Measurements from ENCODE around the gene FUT8.

Gene FUT8

DNA sequence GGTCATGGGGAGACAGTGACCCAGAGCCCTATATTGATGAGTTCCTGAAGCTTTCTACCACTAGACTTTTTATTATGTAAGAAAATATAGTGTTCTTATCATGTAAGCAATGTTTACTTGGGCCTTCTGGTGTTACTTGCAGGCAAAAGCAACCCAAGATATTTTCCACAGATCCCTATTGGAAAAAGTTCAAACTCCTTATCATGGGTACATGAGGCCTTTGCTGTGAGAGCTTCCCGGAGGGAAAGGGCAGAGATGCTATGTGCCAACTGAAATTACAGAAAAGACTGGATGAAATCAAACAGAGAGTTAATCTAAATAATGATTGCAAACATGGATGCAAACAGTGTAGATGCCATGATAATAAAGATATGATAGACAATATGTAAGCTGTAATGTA is 361.5 kb downstream of the FUT8 start:
- DNase-seq (ENCODE audit: low read depth in 2 of 2) = no peak

DNA sequence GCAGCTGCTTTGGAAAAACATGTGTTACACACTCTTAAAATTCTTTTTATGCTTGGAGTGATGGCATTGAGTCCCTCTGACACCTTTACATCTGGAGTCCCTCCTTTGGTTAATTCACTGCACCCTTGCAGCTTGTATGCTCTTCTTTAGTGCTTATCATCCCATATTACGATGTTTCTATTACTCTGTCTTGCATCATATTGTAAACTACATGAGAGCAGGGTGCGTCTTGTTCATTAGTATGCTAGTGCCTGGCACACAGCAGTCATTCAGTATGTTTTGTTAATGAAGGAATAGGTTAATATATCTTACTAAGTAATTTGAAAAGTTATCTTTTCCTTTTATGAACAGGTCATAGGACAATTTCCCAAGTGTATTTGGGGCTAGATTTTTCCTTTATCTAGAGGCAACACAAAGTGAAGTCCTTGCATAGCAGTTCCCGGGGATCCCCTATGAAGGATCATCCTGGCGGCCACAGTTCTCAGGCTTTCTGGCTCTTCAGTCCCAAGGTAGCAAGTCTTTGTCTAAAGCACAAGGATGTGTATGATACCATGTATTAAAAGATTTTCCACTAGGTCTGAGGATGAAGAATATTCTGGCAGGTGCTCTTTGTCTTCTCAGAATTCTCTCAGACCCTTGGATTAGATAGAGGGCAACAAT is 363.8 kb downstream of the FUT8 start:
- DNase-seq (ENCODE audit: low read depth in 2 of 2) = no peak

GRCh38 chr14:65780566-65780965 is 368.0 kb downstream of the FUT8 start:
- no peak for DNase-seq (ENCODE audit: low read depth in 2 of 2)

DNA sequence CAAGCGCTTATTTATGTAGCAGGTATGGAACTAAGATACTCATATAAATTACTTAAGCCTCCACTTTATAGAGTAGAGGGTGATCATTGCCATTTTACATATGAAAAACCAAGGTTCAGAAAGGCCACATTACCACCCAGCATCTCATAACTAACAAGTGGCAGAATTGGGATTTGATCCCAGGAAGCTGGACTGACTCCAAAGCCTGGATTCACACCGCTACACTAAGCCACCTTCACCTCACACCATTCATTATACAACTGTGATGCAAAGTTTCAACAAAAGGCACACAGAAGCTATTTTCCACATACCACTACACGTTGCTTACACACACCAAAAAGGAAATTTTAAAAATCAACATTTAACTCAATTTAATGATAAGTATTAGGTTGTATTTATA is 370.6 kb downstream of the FUT8 start:
- no peak for DNase-seq (ENCODE audit: low read depth in 2 of 2)

- no peak for DNase-seq (ENCODE audit: low read depth in 2 of 2)
Measured at GRCh38 chr14:65783576-65783975, 371.0 kb downstream of the FUT8 start.

- DNase-seq (ENCODE audit: low read depth in 2 of 2) = no peak
Measured at GRCh38 chr14:65784574-65784973, 372.0 kb downstream of the FUT8 start.

DNA sequence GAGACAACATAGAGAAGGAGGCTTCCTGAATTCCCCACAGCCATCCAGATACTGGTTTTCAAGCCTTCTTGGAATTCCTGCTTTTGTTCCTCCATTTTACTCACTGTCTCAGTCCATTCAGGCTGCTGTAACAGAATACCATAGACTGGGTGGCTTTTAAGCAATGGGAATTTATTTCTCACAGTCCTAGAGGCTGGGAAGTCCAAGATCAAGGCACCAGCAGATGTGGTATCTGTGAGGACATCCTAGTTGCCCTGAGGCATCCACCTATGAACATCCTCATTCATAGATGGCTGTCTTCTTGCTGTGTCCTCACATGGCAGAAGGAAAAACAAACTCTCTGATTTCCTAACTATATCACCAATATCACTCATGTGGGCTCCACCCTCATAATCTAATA is 374.9 kb downstream of the FUT8 start:
- DNase-seq (ENCODE audit: low read depth in 2 of 2) = no peak

GRCh38 chr14:65788876-65789275 is 376.3 kb downstream of the FUT8 start:
- no peak for DNase-seq (ENCODE audit: low read depth in 2 of 2)

- no peak for DNase-seq (ENCODE audit: low read depth in 2 of 2)
Measured at GRCh38 chr14:65789363-65789762, 376.8 kb downstream of the FUT8 start.

GRCh38 chr14:65790172-65790815 is 377.8 kb downstream of the FUT8 start:
- DNase-seq (ENCODE audit: low read depth in 2 of 2) = no peak

GRCh38 chr14:65791191-65791981 is 378.9 kb downstream of the FUT8 start:
- DNase-seq (ENCODE audit: low read depth in 2 of 2) = no peak

DNA sequence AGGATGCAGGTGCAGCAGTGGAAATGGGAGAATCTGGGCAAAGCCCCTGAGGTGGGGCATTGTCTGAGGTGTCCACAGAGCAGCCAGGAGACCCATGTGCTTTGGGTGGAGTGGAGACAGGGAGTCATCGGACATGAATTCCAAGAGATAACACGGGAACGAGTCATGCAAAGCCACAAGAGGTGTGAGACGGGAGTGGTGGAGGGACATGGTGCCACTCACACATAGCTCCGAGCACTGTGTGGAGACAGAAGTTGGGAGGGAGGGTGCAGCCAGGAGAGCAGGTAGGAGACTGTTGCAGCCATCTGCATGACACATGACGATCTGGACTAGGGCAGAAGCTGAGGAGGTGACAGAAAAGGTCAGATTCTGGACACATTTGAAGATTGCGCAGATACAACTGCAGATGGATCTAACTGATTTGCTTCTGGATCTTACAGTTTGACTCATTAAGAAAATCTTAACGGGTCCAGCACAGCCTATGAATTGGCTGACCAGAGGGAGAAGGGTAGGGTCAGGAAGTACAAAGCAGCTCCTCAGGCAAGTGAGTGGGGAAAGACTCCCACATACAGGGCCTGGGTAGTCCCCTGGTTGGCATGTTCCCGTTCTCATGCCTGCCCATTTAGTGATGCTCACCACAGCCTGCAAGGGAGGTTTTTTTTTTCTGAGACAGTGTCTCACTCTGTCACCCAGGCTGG is 379.8 kb downstream of the FUT8 start:
- DNase-seq (ENCODE audit: low read depth in 2 of 2) = no peak

All from stimulated activated CD4-positive, alpha-beta T cell treated with anti-CD3 and anti-CD28 coated beads, Interleukin-1b, Interleukin-23, amount 100 ng/mL, for 1 hour (primary cell).